Upper lobe of left lung (tissue), 6 donors: ENCODE results near the gene STAG1. TPM values are rescaled to one million over a fixed set of nuclear protein-coding genes. Genes with fewer than 3 reads are reported as not detected.
A peak's percentile ranks its signal among the peaks of the same experiment; 100 is the strongest.

ENCODE experiments used
- ATAC-seq, 2 donors: fragments of 200-7000 bp; cut with Tn5 transposase; one replicate each; pipeline ENCODE4 v1.9.1; 2022; ENCODE audit warnings: mild to moderate bottlenecking in 2 of 2, moderate library complexity in 2 of 2; ENCODE audit not compliant: low FRiP score in 2 of 2
- DNase-seq, 2 donors: peaks; one replicate each; pipeline ENCODE4 v3.0.0-alpha.2; 2019 to 2020
- H3K27ac ChIP-seq, 4 donors: fragments of 200-600 bp; sonication (generic); one replicate each; pipeline ENCODE4 v1.5.1; 2016 to 2019
- H3K27me3 ChIP-seq, 4 donors: fragments of 200-600 bp; sonication (generic); one replicate each; pipeline ENCODE4 v1.5.1; 2017 to 2019
- H3K36me3 ChIP-seq, 4 donors: fragments of 200-600 bp; sonication (generic); one replicate each; pipeline ENCODE4 v1.5.1; 2016 to 2019
- H3K4me1 ChIP-seq, 4 donors: fragments of 200-600 bp; sonication (generic); one replicate each; pipeline ENCODE4 v1.5.1; 2018 to 2019
- H3K4me3 ChIP-seq, 4 donors: fragments of 200-600 bp; sonication (generic); one replicate each; pipeline ENCODE4 v1.5.1; 2017 to 2019; ENCODE audit warnings: mild to moderate bottlenecking in 2 of 4, moderate library complexity in 1 of 4
- H3K9me3 ChIP-seq, 4 donors: fragments of 200-600 bp; sonication (generic); one replicate each; pipeline ENCODE4 v1.5.1; 2018 to 2019
- CTCF ChIP-seq, 6 experiments: fragments of 450-650 bp in 4 of 6; fragments of 200-600 bp in 2 of 6; sonication (generic) in 2 of 6; IDR thresholded peaks; one replicate each; pipeline ENCODE4 v1.5.1; 2016 to 2019; ENCODE audit warnings: antibody characterized with exemption in 6 of 6
- EP300 ChIP-seq, 4 donors: sonication (generic); formaldehyde crosslinking; IDR thresholded peaks; one replicate each; pipeline ENCODE4 v1.5.1; 2017; ENCODE audit warnings: antibody characterized with exemption in 4 of 4, control low read depth in 2 of 4
- POLR2A ChIP-seq, 4 donors: fragments of 450-650 bp; IDR thresholded peaks; one replicate each; pipeline ENCODE4 v1.5.1; 2016 to 2017; ENCODE audit warnings: antibody characterized with exemption in 4 of 4, mild to moderate bottlenecking in 2 of 4
- POLR2AphosphoS5 ChIP-seq, 2 donors: sonication (generic); formaldehyde crosslinking; IDR thresholded peaks; one replicate each; pipeline ENCODE4 v1.5.1; 2017; ENCODE audit warnings: antibody characterized with exemption in 2 of 2
- WGBS, 2 donors: methylation state at CpG; one replicate each; pipeline ENCODE4 v1.1.5; 2017 to 2018; 5-methylcytosine and 5-hydroxymethylcytosine counted together
- total RNA-seq, 6 donors: library from RNA; depleted of rRNA in 4 of 6; stranded (reverse); fragments of >200 nt in 4 of 6; gene quantifications; one replicate each; pipeline versions ENCODE4 v1.1.0 to v1.2.1, GENCODE V29; 2016 to 2021
- donor health status: DM: no; HTN: no; CAD: no; lungs with moderate emphysema.
- donor health status: DM: no; HTN: yes; CAD: no; lungs with severe emphysema.

The STAG1 gene
- total RNA-seq, 6 donors from 2014 or later = 19.1 to 65.0 (median 34.2) TPM

- H3K4me1 ChIP-seq = peaks cover 0 to 17% (median 11%) of the 10 kb centered on the region in 4 donors
- H3K27ac ChIP-seq = no peak overlapping the region
- no peak overlapping the region for H3K4me3 ChIP-seq
- DNase-seq (no peak), ATAC-seq (no peak)
- no peaks in the 10 kb centered on the region for H3K9me3 ChIP-seq
- WGBS, 2 donors = 90 to 91% methylated on average over 5 of the region's 5 CpGs
- H3K27me3 ChIP-seq = no peaks in the 10 kb centered on the region
- no peak for TF ChIP-seq POLR2AphosphoS5 (IDR thresholded peaks at IDR 0.05)
- no peak for TF ChIP-seq POLR2A (IDR thresholded peaks at IDR 0.05)
- no peak for TF ChIP-seq CTCF (IDR thresholded peaks at IDR 0.05)
- TF ChIP-seq EP300 (IDR thresholded peaks at IDR 0.05) = no peak
- H3K36me3 ChIP-seq = no peaks in the 10 kb centered on the region
Measured at GRCh38 chr3:136631424-136631823, 120.8 kb downstream of the STAG1 start.

- Histone ChIP-seq H3K9me3 (no peaks in the 10 kb centered on the region), H3K27ac (no peak overlapping the region), H3K4me1 (peaks cover 3 to 17% (median 11%) of the 10 kb centered on the region in 4 donors), H3K27me3 (no peaks in the 10 kb centered on the region), H3K36me3 (no peaks in the 10 kb centered on the region), H3K4me3 (no peak overlapping the region)
- 47 to 73% methylated on average over 1 of the region's 1 CpG for WGBS, 2 donors
- no peak for DNase-seq
- TF ChIP-seq POLR2AphosphoS5 (IDR thresholded peaks at IDR 0.05) (no peak), EP300 (IDR thresholded peaks at IDR 0.05) (no peak), POLR2A (IDR thresholded peaks at IDR 0.05) (no peak), CTCF (IDR thresholded peaks at IDR 0.05) (no peak)
- no peak for ATAC-seq
Measured at GRCh38 chr3:136630915-136631314, 121.3 kb downstream of the STAG1 start.

- Histone ChIP-seq H3K9me3 (no peaks in the 10 kb centered on the region), H3K36me3 (no peaks in the 10 kb centered on the region), H3K4me3 (no peak overlapping the region), H3K4me1 (peaks cover 7 to 19% (median 15%) of the 10 kb centered on the region in 4 donors), H3K27me3 (no peaks in the 10 kb centered on the region), H3K27ac (no peak overlapping the region)
- ATAC-seq (no peak), DNase-seq (no peak)
- no peak for TF ChIP-seq POLR2A (IDR thresholded peaks at IDR 0.05)
- no peak for TF ChIP-seq CTCF (IDR thresholded peaks at IDR 0.05)
- TF ChIP-seq POLR2AphosphoS5 (IDR thresholded peaks at IDR 0.05) = no peak
- TF ChIP-seq EP300 (IDR thresholded peaks at IDR 0.05) = no peak
- WGBS, 2 donors = 40 to 74% methylated on average over 3 of the region's 3 CpGs
Measured at GRCh38 chr3:136626493-136626892, 125.7 kb downstream of the STAG1 start.

- H3K4me1 ChIP-seq = peaks cover 7 to 20% (median 15%) of the 10 kb centered on the region in 4 donors
- no peaks in the 10 kb centered on the region for H3K9me3 ChIP-seq
- no peak for TF ChIP-seq POLR2AphosphoS5 (IDR thresholded peaks at IDR 0.05)
- peak in 1 of 4 donors; percentile 28 for TF ChIP-seq EP300 (IDR thresholded peaks at IDR 0.05)
- 75 to 95% methylated on average over 4 of the region's 4 CpGs for WGBS, 2 donors
- peak overlapping the region in 3 of 4 donors; percentile 12 to 30 (median 17) for H3K27ac ChIP-seq
- peak in 1 of 2 donors; percentile 45 for DNase-seq
- H3K27me3 ChIP-seq = no peaks in the 10 kb centered on the region
- no peak overlapping the region for H3K4me3 ChIP-seq
- no peaks in the 10 kb centered on the region for H3K36me3 ChIP-seq
- ATAC-seq = peak; percentile 43 to 87
Measured at GRCh38 chr3:136624894-136625815, 127.0 kb downstream of the STAG1 start.

GRCh38 chr3:136624371-136624770 lies 127.8 kb downstream of the STAG1 start:
- TF ChIP-seq CTCF (IDR thresholded peaks at IDR 0.05) (no peak), POLR2AphosphoS5 (IDR thresholded peaks at IDR 0.05) (no peak), EP300 (IDR thresholded peaks at IDR 0.05) (no peak), POLR2A (IDR thresholded peaks at IDR 0.05) (no peak)
- no peaks in the 10 kb centered on the region for H3K9me3 ChIP-seq
- H3K36me3 ChIP-seq = peaks cover 0 to 1% (median 0%) of the 10 kb centered on the region in 4 donors
- no peak for DNase-seq
- peak overlapping the region in 2 of 4 donors; percentile 17 to 30 for H3K27ac ChIP-seq
- no peak for ATAC-seq
- H3K4me1 ChIP-seq = peaks cover 8 to 19% (median 15%) of the 10 kb centered on the region in 4 donors
- 88 to 90% methylated on average over 3 of the region's 3 CpGs for WGBS, 2 donors
- no peak overlapping the region for H3K4me3 ChIP-seq
- no peaks in the 10 kb centered on the region for H3K27me3 ChIP-seq
